IMR-90 (cell line): ENCODE measurements around the gene CFAP251. TPM values are rescaled to one million over a fixed set of nuclear protein-coding genes. Genes with fewer than 3 reads are reported as not detected.

Experiments used
- ATAC-seq: fragments of 200-7000 bp; cut with Tn5 transposase; 2 replicates; pipeline ENCODE4 v1.9.1; 2020; ENCODE audit warnings: low read depth, mild to moderate bottlenecking, moderate library complexity
- BruUV-seq: library from RNA; stranded (reverse); fragments of 400-500 nt; replicated peaks from 2 replicates; lab custom pipeline; 2021; lab: Mats Ljungman, UMichigan
- CTCF ChIA-PET: fragments of 300-600 bp; formaldehyde crosslinking; extraction: SDS; loops from one replicate; lab custom pipeline; 2021; ENCODE audit warnings: antibody characterized with exemption; lab: Yijun Ruan, JAX
- POLR2A ChIA-PET: fragments of 300-600 bp; sonication (Branson Sonifier 250); formaldehyde crosslinking; loops from one replicate; lab custom pipeline; 2022; ENCODE audit warnings: antibody characterized with exemption; ENCODE audit not compliant: unreplicated experiment; lab: Charles Lee
- DNase-seq: peaks from one replicate; pipeline ENCODE4 v3.0.0; 2013
- H2AFZ ChIP-seq: replicated peaks from 2 replicates; pipeline ENCODE3; 2013; ENCODE audit warnings: low read length, mild to moderate bottlenecking; ENCODE audit not compliant: poor library complexity
- H2AK5ac ChIP-seq: 2 replicates; pipeline ENCODE4 v1.6.1; 2013; ENCODE audit warnings: low read depth, low read length, inconsistent platforms
- H2AK9ac ChIP-seq: replicated peaks from 2 replicates; pipeline ENCODE3; 2013; ENCODE audit warnings: mild to moderate bottlenecking, low read depth, low read length, moderate library complexity; ENCODE audit not compliant: poor library complexity
- H2BK120ac ChIP-seq: 2 replicates; pipeline ENCODE4 v1.6.1; 2013; ENCODE audit warnings: low read depth, low read length, inconsistent platforms
- H2BK15ac ChIP-seq: 3 replicates; pipeline ENCODE4 v1.6.1; 2013; ENCODE audit warnings: low read depth, low read length, inconsistent platforms
- H2BK20ac ChIP-seq: 2 replicates; pipeline ENCODE4 v1.6.1; 2013; ENCODE audit warnings: low read depth, mild to moderate bottlenecking, inconsistent platforms, low read length, moderate library complexity
- H2BK5ac ChIP-seq: 2 replicates; pipeline ENCODE4 v1.6.1; 2013; ENCODE audit warnings: mild to moderate bottlenecking, low read depth, low read length, inconsistent platforms; ENCODE audit not compliant: poor library complexity, severe bottlenecking
- H3K14ac ChIP-seq: replicated peaks from 2 replicates; pipeline ENCODE4 v1.6.1; 2013; ENCODE audit warnings: low read depth, low read length, inconsistent platforms
- H3K18ac ChIP-seq: 2 replicates; pipeline ENCODE4 v1.6.1; 2013; ENCODE audit warnings: low read depth, low read length, control low read depth
- H3K23ac ChIP-seq: 2 replicates; pipeline ENCODE4 v1.6.1; 2013; ENCODE audit warnings: low read depth, low read length, inconsistent platforms
- H3K27ac ChIP-seq: 2 replicates; pipeline ENCODE4 v1.5.1; 2013; ENCODE audit warnings: mild to moderate bottlenecking, control low read depth, low read length; ENCODE audit not compliant: insufficient read depth
- H3K27me3 ChIP-seq: 2 replicates; pipeline ENCODE4 v1.6.1; 2013; ENCODE audit warnings: low read length; ENCODE audit not compliant: control insufficient read depth, insufficient read depth
- H3K36me3 ChIP-seq: 2 replicates; pipeline ENCODE4 v1.6.1; 2013; ENCODE audit warnings: low read length, mixed read lengths; ENCODE audit not compliant: control insufficient read depth, insufficient read depth
- H3K4ac ChIP-seq: 2 replicates; pipeline ENCODE4 v1.6.1; 2013; ENCODE audit warnings: low read depth, low read length, inconsistent platforms
- H3K4me1 ChIP-seq: 2 replicates; pipeline ENCODE4 v1.6.1; 2013; ENCODE audit warnings: low read length, mixed read lengths; ENCODE audit not compliant: control insufficient read depth, insufficient read depth
- H3K4me2 ChIP-seq: 2 replicates; pipeline ENCODE4 v1.6.1; 2013; ENCODE audit warnings: low read depth, mild to moderate bottlenecking, control low read depth, low read length, moderate library complexity
- H3K4me3 ChIP-seq: 2 replicates; pipeline ENCODE4 v1.5.1; 2013; ENCODE audit warnings: low read depth, mild to moderate bottlenecking, control low read depth, low read length, moderate library complexity; ENCODE audit not compliant: insufficient read depth
- H3K56ac ChIP-seq: 2 replicates; pipeline ENCODE4 v1.6.1; 2013; ENCODE audit warnings: low read length, inconsistent platforms; ENCODE audit not compliant: insufficient read depth; ENCODE audit errors: extremely low read depth
- H3K79me1 ChIP-seq, 2 experiments: 2 replicates each; pipeline ENCODE4 v1.6.1; 2013; ENCODE audit warnings: low read length in 2 of 2, inconsistent platforms in 1 of 2, low read depth in 1 of 2
- H3K9ac ChIP-seq: 2 replicates; pipeline ENCODE4 v1.6.1; 2013; ENCODE audit warnings: low read depth, low read length, control low read depth
- H3K9me1 ChIP-seq: 2 replicates; pipeline ENCODE4 v1.6.1; 2013; ENCODE audit warnings: low read length, inconsistent platforms; ENCODE audit not compliant: insufficient read depth
- H3K9me3 ChIP-seq: 2 replicates; pipeline ENCODE4 v1.6.1; 2013; ENCODE audit warnings: low read length; ENCODE audit not compliant: control insufficient read depth, insufficient read depth
- H4K20me1 ChIP-seq: 2 replicates; pipeline ENCODE4 v1.6.1; 2013; ENCODE audit warnings: low read length, inconsistent platforms; ENCODE audit not compliant: insufficient read depth
- H4K5ac ChIP-seq: 2 replicates; pipeline ENCODE4 v1.6.1; 2013; ENCODE audit warnings: mild to moderate bottlenecking, low read depth, low read length, control low read depth
- H4K8ac ChIP-seq, 2 experiments: 2 replicates each; pipeline ENCODE4 v1.6.1; 2013; ENCODE audit warnings: low read depth in 2 of 2, low read length in 2 of 2, control low read depth in 1 of 2, inconsistent platforms in 1 of 2
- H4K91ac ChIP-seq: 2 replicates; pipeline ENCODE4 v1.6.1; 2013; ENCODE audit warnings: low read depth, low read length, inconsistent platforms; ENCODE audit not compliant: insufficient read depth
- CHD1 ChIP-seq: IDR thresholded peaks from 2 replicates; pipeline ENCODE4 v1.6.1; 2012; ENCODE audit warnings: low read depth, low read length, improper control_type of control experiment
- CTCF ChIP-seq: conservative IDR thresholded peaks from 2 replicates; pipeline ENCODE4 v1.5.1; 2012; ENCODE audit warnings: mild to moderate bottlenecking, low read depth, low read length, improper control_type of control experiment
- ELK1 ChIP-seq: fragments of 150-350 bp; IDR thresholded peaks from 2 replicates; pipeline ENCODE4 v1.6.1; 2016; ENCODE audit warnings: low read depth, mild to moderate bottlenecking, low read length, moderate library complexity, borderline replicate concordance
- MAZ ChIP-seq: IDR thresholded peaks from 2 replicates; pipeline ENCODE4 v1.6.1; 2012; ENCODE audit warnings: low read depth, mild to moderate bottlenecking, low read length, improper control_type of control experiment, moderate library complexity, borderline replicate concordance
- MXI1 ChIP-seq: IDR thresholded peaks from 2 replicates; pipeline ENCODE4 v1.6.1; 2012; ENCODE audit warnings: low read depth, mild to moderate bottlenecking, low read length, moderate library complexity, borderline replicate concordance
- NFE2L2 ChIP-seq: fragments of 150-350 bp; IDR thresholded peaks from 2 replicates; pipeline ENCODE4 v1.6.1; 2016; ENCODE audit warnings: low read depth, mild to moderate bottlenecking, low read length
- POLR2A ChIP-seq: IDR thresholded peaks from 2 replicates; pipeline ENCODE4 v1.6.1; 2012; ENCODE audit warnings: mild to moderate bottlenecking, low read depth, low read length
- RAD21 ChIP-seq: IDR thresholded peaks from 2 replicates; pipeline ENCODE4 v1.6.1; 2012; ENCODE audit warnings: low read length, improper control_type of control experiment
- RCOR1 ChIP-seq: IDR thresholded peaks from 2 replicates; pipeline ENCODE4 v1.6.1; 2012; ENCODE audit warnings: mild to moderate bottlenecking, low read length, improper control_type of control experiment; ENCODE audit not compliant: insufficient replicate concordance
- RFX5 ChIP-seq: IDR thresholded peaks from 2 replicates; pipeline ENCODE4 v1.8.0; 2012; ENCODE audit warnings: low read depth, mild to moderate bottlenecking, low read length, moderate library complexity
- SMC3 ChIP-seq: fragments of 150-350 bp; IDR thresholded peaks from 2 replicates; pipeline ENCODE4 v1.6.1; 2016; ENCODE audit warnings: low read depth, mild to moderate bottlenecking, antibody characterized with exemption, low read length, moderate library complexity
- WGBS, 2 experiments: methylation state at CpG; one replicate each; pipeline versions ENCODE4 v1.1.5 to v1.1.7; 2013; ENCODE audit warnings: missing lambda C conversion rate in 2 of 2; ENCODE audit not compliant: insufficient read length in 1 of 2; ENCODE audit errors: extremely low coverage in 2 of 2; 5-methylcytosine and 5-hydroxymethylcytosine counted together
- dilution Hi-C: fragments of 300-500 bp; cut with HindIII; formaldehyde crosslinking; loops from one replicate; pipeline ENCODE4 v1.14.3; 2018; ENCODE audit warnings: low sequenced_read_pairs; ENCODE audit not compliant: unreplicated experiment
- in situ Hi-C: fragments of 300-500 bp; cut with MboI; formaldehyde crosslinking; loops from 3 replicates; pipeline ENCODE4 v1.14.3; 2019; ENCODE audit warnings: low sequenced_read_pairs, inconsistent platforms, mixed read lengths
- intact Hi-C: fragments of 100-400 bp; cut with micrococcal nuclease; formaldehyde crosslinking; loops from 2 replicates; pipeline ENCODE4 v1.10.0; 2022
- polyA plus RNA-seq, 3 experiments: library from polyadenylated mRNA; depleted of rRNA; stranded (reverse); fragments of >200 nt; gene quantifications; 2 replicates each; pipeline ENCODE4 v1.2.3, GENCODE V29; 2012; ENCODE audit warnings: low replicate concordance in 1 of 3
- total RNA-seq: library from RNA; depleted of rRNA; stranded (reverse); fragments of >200 nt; gene quantifications from 2 replicates; pipeline ENCODE4 v1.2.3, GENCODE V29; 2012

Gene CFAP251
- total and polyA plus RNA-seq, 2 of the 4 experiments (the other 2 are of a cell fraction) = 7.8 to 9.1 TPM

- H3K9ac ChIP-seq = no peak overlapping the region
- H2BK15ac ChIP-seq = peak overlapping the region; percentile 52
- in situ Hi-C loops = no loop called here
- peak overlapping the region; percentile 35 for H2AK9ac ChIP-seq
- no peaks in the 10 kb centered on the region for H3K36me3 ChIP-seq
- peak overlapping the region; percentile 94 for H2BK120ac ChIP-seq
- peak overlapping the region; percentile 46 for H2AFZ ChIP-seq
- no peaks in the 10 kb centered on the region for H3K9me3 ChIP-seq
- H3K9me1 ChIP-seq = peaks cover 4% of the 10 kb centered on the region; the same call in 1 of the 2 replicates
- CTCF ChIA-PET = no interaction called here
- H3K27ac ChIP-seq = peak overlapping the region; percentile 88
- H4K8ac ChIP-seq = peak overlapping the region; percentile 55 to 73; a peak in 3 of 4 replicates
- no peak for ATAC-seq
- no peak overlapping the region for H3K4me2 ChIP-seq
- no peaks in the 10 kb centered on the region for H3K27me3 ChIP-seq
- peak overlapping the region; percentile 93 for H2BK20ac ChIP-seq
- no peaks in the 10 kb centered on the region for H3K79me1 ChIP-seq
- no peaks in the 10 kb centered on the region for H4K20me1 ChIP-seq
- peaks cover 10% of the 10 kb centered on the region for H3K4me1 ChIP-seq
- peak overlapping the region; percentile 9; the same call in 1 of the 2 replicates for H3K18ac ChIP-seq
- H4K91ac ChIP-seq = peak overlapping the region; percentile 76
- H3K56ac ChIP-seq = 0 out of 2 replicates have a peak overlapping the region, but pooled peaks have one; percentile 32
- BruUV-seq = no TSS peak
- dilution Hi-C loops = no loop called here
- no peak overlapping the region for H3K4me3 ChIP-seq
- POLR2A ChIA-PET = no interaction called here
- intact Hi-C loops = no loop called here
- WGBS, 2 experiments = 29% methylated on average over 1 of the region's 10 CpGs; no CpG with 5 or more reads in 1 of the 2 experiments
- peak overlapping the region; percentile 33 for H4K5ac ChIP-seq
- H2BK5ac ChIP-seq = peak overlapping the region; percentile 90
- DNase-seq = peak; percentile 45
- peak overlapping the region; percentile 76 for H3K14ac ChIP-seq
- H3K4ac ChIP-seq = peak overlapping the region; percentile 86
- peak overlapping the region; percentile 87 for H3K23ac ChIP-seq
- TF ChIP-seq SMC3 (no peak), MXI1 (no peak), NFE2L2 (no peak), RCOR1 (no peak), ELK1 (no peak), MAZ (no peak), RFX5 (no peak), POLR2A (no peak), CTCF (no peak), CHD1 (no peak), RAD21 (no peak)
- peak overlapping the region; percentile 94 for H2AK5ac ChIP-seq
These were observed 72.6 kb downstream of the CFAP251 start for GRCh38 chr12:121990692-121991603.
